ENCODE measurements around the gene CREBRF. TPM values are rescaled to one million over a fixed set of nuclear protein-coding genes. Genes with fewer than 3 reads are reported as not detected.
A peak's percentile ranks its signal among the peaks of the same experiment; 100 is the strongest.

Gene CREBRF
- total and polyA plus RNA-seq, 9 of the 15 experiments (the other 6 are each of a cell fraction or from before 2014, with no cell fraction given): 1.1 to 4.9 (median 2.9) TPM

- no peak for TF ChIP-seq CREB5 (CRISPR knock-in tag; IDR thresholded peaks at IDR 0.05)
- no peak for TF ChIP-seq NFXL1 (CRISPR knock-in tag; IDR thresholded peaks at IDR 0.05)
- TF ChIP-seq TRIM24 (IDR thresholded peaks at IDR 0.05): no peak
- TF ChIP-seq SIN3A (IDR thresholded peaks at IDR 0.05; ENCODE audit: borderline replicate concordance in 2 of 2, control insufficient read depth in 1 of 2, low read depth in 2 of 2, low read length in 2 of 2): peak; percentile 91 to 94; a peak in 3 of 4 replicates
- no peak for TF ChIP-seq ARNT (IDR thresholded peaks at IDR 0.05)
- peak; percentile 78 for TF ChIP-seq MYC (IDR thresholded peaks at IDR 0.05; ENCODE audit: low read depth, low read length)
- TF ChIP-seq MYC (CRISPR knock-in tag; IDR thresholded peaks at IDR 0.05; ENCODE audit: borderline replicate concordance, low read depth): no peak; the same call in 1 of the 2 replicates
- TF ChIP-seq KDM5B (IDR thresholded peaks at IDR 0.05; ENCODE audit: insufficient replicate concordance, low read depth, low read length): peak; percentile 37
- no peak for TF ChIP-seq STAG1 (CRISPR knock-in tag; IDR thresholded peaks at IDR 0.05; ENCODE audit: borderline replicate concordance)
- TF ChIP-seq PYGO2 (tag; IDR thresholded peaks at IDR 0.05): no peak
- no peak for TF ChIP-seq HDGF (IDR thresholded peaks at IDR 0.05)
- no peak for TF ChIP-seq ZNF165 (CRISPR knock-in tag; IDR thresholded peaks at IDR 0.05; ENCODE audit: borderline replicate concordance)
- TF ChIP-seq ZNF311 (CRISPR knock-in tag; IDR thresholded peaks at IDR 0.05): no peak
- TF ChIP-seq HMGN3 (IDR thresholded peaks at IDR 0.05; ENCODE audit: borderline replicate concordance, extremely low read depth, insufficient read length, low read depth, low read length): peak; percentile 92
- TF ChIP-seq ETS1 (conservative IDR thresholded peaks at IDR 0.05; ENCODE audit: control insufficient read depth, low read depth, low read length): peak; percentile 86
- TF ChIP-seq RBM39 (optimal IDR thresholded peaks at IDR 0.05; ENCODE audit: low read depth, low read length): no peak
- no peak for TF ChIP-seq ATF1 (CRISPR knock-in tag; IDR thresholded peaks at IDR 0.05)
- peak; percentile 73 for TF ChIP-seq ATF1 (tag; IDR thresholded peaks at IDR 0.05)
- 0 out of 2 replicates have a peak, but pooled peaks have one; percentile 14 for TF ChIP-seq ZBTB9 (CRISPR knock-in tag; IDR thresholded peaks at IDR 0.05)
- peak; percentile 87 for TF ChIP-seq ZNF395 (CRISPR knock-in tag; IDR thresholded peaks at IDR 0.05)
- TF ChIP-seq HDAC6 (IDR thresholded peaks at IDR 0.05; ENCODE audit: low read depth, low read length): no peak
- TF ChIP-seq MIER1 (IDR thresholded peaks at IDR 0.05; ENCODE audit: low read depth): no peak
These were observed at the start of gene CREBRF (continued) for GRCh38 chr5:173055983-173056782.
